ENCODE data around the gene RCC2.

DNA sequence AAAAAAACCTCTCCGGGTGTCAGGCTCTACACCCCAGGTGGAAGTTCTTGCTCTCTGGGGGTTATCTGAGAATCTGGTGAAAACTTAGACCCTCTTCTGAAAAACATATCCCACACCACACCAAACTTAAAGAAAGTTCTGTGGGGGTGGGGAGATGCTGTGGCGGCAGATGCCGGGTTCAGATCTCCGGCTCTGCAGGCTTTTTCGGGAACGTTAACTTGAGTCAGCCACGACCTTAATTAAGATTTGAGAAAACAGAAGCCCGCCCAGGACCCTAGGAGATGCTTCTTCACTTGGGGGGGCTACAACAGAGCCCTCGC, 2.3 kb downstream of the RCC2 start:
- TF ChIP-seq, protein P1, sequence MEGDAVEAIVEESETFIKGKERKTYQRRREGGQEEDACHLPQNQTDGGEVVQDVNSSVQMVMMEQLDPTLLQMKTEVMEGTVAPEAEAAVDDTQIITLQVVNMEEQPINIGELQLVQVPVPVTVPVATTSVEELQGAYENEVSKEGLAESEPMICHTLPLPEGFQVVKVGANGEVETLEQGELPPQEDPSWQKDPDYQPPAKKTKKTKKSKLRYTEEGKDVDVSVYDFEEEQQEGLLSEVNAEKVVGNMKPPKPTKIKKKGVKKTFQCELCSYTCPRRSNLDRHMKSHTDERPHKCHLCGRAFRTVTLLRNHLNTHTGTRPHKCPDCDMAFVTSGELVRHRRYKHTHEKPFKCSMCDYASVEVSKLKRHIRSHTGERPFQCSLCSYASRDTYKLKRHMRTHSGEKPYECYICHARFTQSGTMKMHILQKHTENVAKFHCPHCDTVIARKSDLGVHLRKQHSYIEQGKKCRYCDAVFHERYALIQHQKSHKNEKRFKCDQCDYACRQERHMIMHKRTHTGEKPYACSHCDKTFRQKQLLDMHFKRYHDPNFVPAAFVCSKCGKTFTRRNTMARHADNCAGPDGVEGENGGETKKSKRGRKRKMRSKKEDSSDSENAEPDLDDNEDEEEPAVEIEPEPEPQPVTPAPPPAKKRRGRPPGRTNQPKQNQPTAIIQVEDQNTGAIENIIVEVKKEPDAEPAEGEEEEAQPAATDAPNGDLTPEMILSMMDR (IDR thresholded peaks at IDR 0.05), result no peak
- TF ChIP-seq TCF7L2 (IDR thresholded peaks at IDR 0.05; ENCODE audit: low read depth, low read length) (no peak), POLR2AphosphoS5 (IDR thresholded peaks at IDR 0.05; ENCODE audit: low read depth, low read length) (no peak)
- TF ChIP-seq, protein P2, sequence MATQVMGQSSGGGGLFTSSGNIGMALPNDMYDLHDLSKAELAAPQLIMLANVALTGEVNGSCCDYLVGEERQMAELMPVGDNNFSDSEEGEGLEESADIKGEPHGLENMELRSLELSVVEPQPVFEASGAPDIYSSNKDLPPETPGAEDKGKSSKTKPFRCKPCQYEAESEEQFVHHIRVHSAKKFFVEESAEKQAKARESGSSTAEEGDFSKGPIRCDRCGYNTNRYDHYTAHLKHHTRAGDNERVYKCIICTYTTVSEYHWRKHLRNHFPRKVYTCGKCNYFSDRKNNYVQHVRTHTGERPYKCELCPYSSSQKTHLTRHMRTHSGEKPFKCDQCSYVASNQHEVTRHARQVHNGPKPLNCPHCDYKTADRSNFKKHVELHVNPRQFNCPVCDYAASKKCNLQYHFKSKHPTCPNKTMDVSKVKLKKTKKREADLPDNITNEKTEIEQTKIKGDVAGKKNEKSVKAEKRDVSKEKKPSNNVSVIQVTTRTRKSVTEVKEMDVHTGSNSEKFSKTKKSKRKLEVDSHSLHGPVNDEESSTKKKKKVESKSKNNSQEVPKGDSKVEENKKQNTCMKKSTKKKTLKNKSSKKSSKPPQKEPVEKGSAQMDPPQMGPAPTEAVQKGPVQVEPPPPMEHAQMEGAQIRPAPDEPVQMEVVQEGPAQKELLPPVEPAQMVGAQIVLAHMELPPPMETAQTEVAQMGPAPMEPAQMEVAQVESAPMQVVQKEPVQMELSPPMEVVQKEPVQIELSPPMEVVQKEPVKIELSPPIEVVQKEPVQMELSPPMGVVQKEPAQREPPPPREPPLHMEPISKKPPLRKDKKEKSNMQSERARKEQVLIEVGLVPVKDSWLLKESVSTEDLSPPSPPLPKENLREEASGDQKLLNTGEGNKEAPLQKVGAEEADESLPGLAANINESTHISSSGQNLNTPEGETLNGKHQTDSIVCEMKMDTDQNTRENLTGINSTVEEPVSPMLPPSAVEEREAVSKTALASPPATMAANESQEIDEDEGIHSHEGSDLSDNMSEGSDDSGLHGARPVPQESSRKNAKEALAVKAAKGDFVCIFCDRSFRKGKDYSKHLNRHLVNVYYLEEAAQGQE (IDR thresholded peaks at IDR 0.05; ENCODE audit: insufficient read depth in 1 of 2, low read depth in 2 of 2, low read length in 1 of 2), result no peak
